Ovary (tissue), 9 donors: Measurements from ENCODE around the gene VSIG10. TPM values are rescaled to one million over a fixed set of nuclear protein-coding genes. Genes with fewer than 3 reads are reported as not detected.
A peak's percentile ranks its signal among the peaks of the same experiment; 100 is the strongest.

Experiments
- DNase-seq, 5 donors: peaks; one replicate each; pipeline ENCODE4 v3.0.0-alpha.2; 2019 to 2020
- H3K27ac ChIP-seq, 2 donors: fragments of 200-600 bp; one replicate each; pipeline versions ENCODE4 v1.5.1 to v1.8.0; 2019 to 2022
- H3K27me3 ChIP-seq: fragments of 200-600 bp; one replicate; pipeline ENCODE4 v1.8.0; 2022
- H3K36me3 ChIP-seq: fragments of 200-600 bp; sonication (generic); one replicate; pipeline ENCODE4 v1.5.1; 2019
- H3K4me1 ChIP-seq: one replicate; pipeline ENCODE4 v1.8.1; 2013; ENCODE audit warnings: mild to moderate bottlenecking, moderate library complexity; ENCODE audit not compliant: insufficient read depth
- H3K4me3 ChIP-seq: fragments of 200-600 bp; sonication (generic); one replicate; pipeline ENCODE4 v1.5.1; 2017
- H3K9me3 ChIP-seq, 2 donors: fragments of 200-600 bp in 1 of 2; sonication (generic) in 1 of 2; one replicate each; pipeline versions ENCODE4 v1.5.1 to v1.8.1; 2013 to 2019; ENCODE audit warnings: mild to moderate bottlenecking in 1 of 2, moderate library complexity in 1 of 2
- CTCF ChIP-seq, 3 donors: fragments of 450-650 bp in 2 of 3; fragments of 200-600 bp in 1 of 3; IDR thresholded peaks; one replicate each; pipeline versions ENCODE4 v1.5.1 to v1.8.0; 2016 to 2022; ENCODE audit warnings: antibody characterized with exemption in 3 of 3, mild to moderate bottlenecking in 1 of 3
- EP300 ChIP-seq: sonication (generic); formaldehyde crosslinking; IDR thresholded peaks from one replicate; pipeline ENCODE4 v1.6.1; 2017; ENCODE audit warnings: antibody characterized with exemption
- POLR2A ChIP-seq: fragments of 450-650 bp; IDR thresholded peaks from one replicate; pipeline ENCODE4 v1.6.1; 2017; ENCODE audit warnings: antibody characterized with exemption, mild to moderate bottlenecking, moderate library complexity
- whole genome bisulfite sequencing, 3 donors: extraction: QIAGEN DNeasy Blood & Tissue Kit in 1 of 3; methylation state at CpG; one replicate each; pipeline versions ENCODE4 v1.1.5 to v1.1.7; 2013 to 2017; 5-methylcytosine and 5-hydroxymethylcytosine counted together
- intact Hi-C, 4 donors: fragments of 100-400 bp; cut with DNase I; formaldehyde crosslinking; loops; one replicate each; pipeline versions ENCODE4 v1.11.0 to v1.15.1; 2022 to 2023
- polyA plus RNA-seq, 2 donors: library from polyadenylated mRNA; stranded (reverse); fragments of 200-250 nt in 1 of 2; fragments of 350-450 nt in 1 of 2; fragmentation: Illumina TruSeq in 1 of 2; extraction: RNeasy Lipid Tissue Mini Kit (QIAGEN cat#74804) in 1 of 2; gene quantifications; one replicate each; pipeline ENCODE4 v1.2.3, GENCODE V29; 2013 to 2014
- total RNA-seq, 7 donors: library from RNA; depleted of rRNA in 2 of 7; stranded (reverse); fragments of >200 nt in 2 of 7; fragmentation: NEBNext Ultra II Directional in 3 of 7; extraction: Animal tissue kit (Norgen Biotek cat#: 25700) in 3 of 7; gene quantifications; one replicate each; pipeline versions ENCODE4 v1.1.0 to v1.2.4, GENCODE V29; 2016 to 2023
- donor health status: DM: no; HTN: no; CAD: no; lungs with moderate emphysema.
- donor health status: DM: no; HTN: no; CAD: no.
- donor health status: Bipolar disorder and iron deficiency.
- donor health status: DM: yes; HTN: yes; CAD: no.
- donor health status: DM: no; HTN: no; CAD: no.
- donor health status: DM: yes; HTN: yes; CAD: no.

The VSIG10 gene
- total and polyA plus RNA-seq, 9 donors: 22.2 to 33.6 (median 27.8) TPM

GRCh38 chr12:118126119-118126757, 22.4 kb upstream of the VSIG10 start:
- H3K9me3 ChIP-seq: no peaks in the 10 kb centered on the region
- peak; percentile 60 to 90 (median 72) for DNase-seq
- intact Hi-C loops: no loop called here
- no peaks in the 10 kb centered on the region for H3K27me3 ChIP-seq
- H3K27ac ChIP-seq: peak overlapping the region in 1 of 2 donors; percentile 59
- 47 to 62% (median 48%) methylated on average over 13 of the region's 13 CpGs for WGBS, 3 donors
- H3K4me1 ChIP-seq: peaks cover 3% of the 10 kb centered on the region
- H3K4me3 ChIP-seq: no peak overlapping the region
- H3K36me3 ChIP-seq: no peaks in the 10 kb centered on the region
- no peak for TF ChIP-seq EP300
- no peak for TF ChIP-seq POLR2A
- no peak for TF ChIP-seq CTCF (IDR thresholded peaks at IDR 0.05)

GRCh38 chr12:118125743-118126118, 21.9 kb upstream of the VSIG10 start:
- no peaks in the 10 kb centered on the region for H3K27me3 ChIP-seq

DNA sequence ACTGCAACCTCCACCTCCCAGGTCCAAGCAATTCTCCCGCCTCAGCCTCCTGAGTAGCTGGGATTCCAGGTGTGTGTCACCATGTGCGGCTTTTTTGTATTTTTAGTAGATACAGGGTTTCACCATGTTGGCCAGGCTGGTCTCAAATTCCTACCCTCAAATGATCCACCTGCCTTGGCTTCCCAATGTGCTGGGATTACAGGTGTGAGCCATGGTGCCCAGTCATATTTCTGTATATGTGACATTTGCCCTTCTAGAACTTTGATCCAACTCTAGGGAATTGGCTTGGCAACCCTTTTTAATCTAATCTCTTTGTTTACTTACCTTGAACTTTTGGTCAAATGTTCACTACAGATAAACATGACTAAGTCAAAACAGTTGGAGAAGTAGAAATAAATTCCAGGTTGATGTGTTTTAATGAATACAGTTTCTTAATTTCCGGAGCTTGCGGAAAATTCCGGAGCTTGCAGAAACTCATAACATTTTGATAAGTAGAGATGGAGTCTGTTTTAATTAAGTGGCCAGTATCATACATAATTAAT, 20.6 kb upstream of the VSIG10 start:
- Histone ChIP-seq H3K36me3 (no peaks in the 10 kb centered on the region), H3K9me3 (no peaks in the 10 kb centered on the region)
- WGBS, 3 donors: 78 to 90% (median 80%) methylated on average over 5 of the region's 5 CpGs

More at GRCh38 chr12:118125743-118126118, 21.9 kb upstream of the VSIG10 start:
- no peaks in the 10 kb centered on the region for H3K9me3 ChIP-seq
- no peaks in the 10 kb centered on the region for H3K36me3 ChIP-seq
- H3K4me1 ChIP-seq: peaks cover 3% of the 10 kb centered on the region
- no peak overlapping the region for H3K4me3 ChIP-seq
- TF ChIP-seq EP300 (no peak), POLR2A (no peak), CTCF (IDR thresholded peaks at IDR 0.05) (no peak)
- H3K27ac ChIP-seq: no peak overlapping the region
- intact Hi-C loops: no loop called here
- no peak for DNase-seq
- 93 to 96% (median 96%) methylated on average over 4 of the region's 4 CpGs for WGBS, 3 donors

DNA sequence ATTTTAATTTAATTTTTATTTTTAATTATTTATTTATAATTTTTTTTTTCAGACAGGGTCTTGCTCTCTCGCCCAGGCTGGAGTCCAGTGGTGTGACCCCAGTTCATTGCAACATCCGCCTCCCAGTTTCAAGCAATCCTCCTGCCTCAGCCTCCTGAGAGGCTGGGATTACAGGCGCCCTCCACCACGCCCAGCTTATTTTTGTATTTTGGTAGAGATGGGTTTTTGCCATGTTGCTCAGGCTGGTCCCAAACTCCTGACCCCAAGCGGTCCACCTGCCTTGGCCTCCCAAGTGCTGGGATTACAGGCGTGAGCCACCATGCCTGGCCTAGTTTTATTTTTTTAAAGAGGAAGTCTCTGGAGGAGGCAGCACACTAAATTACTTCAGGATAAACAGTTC, 18.5 kb upstream of the VSIG10 start:
- no peaks in the 10 kb centered on the region for H3K36me3 ChIP-seq
- no peak overlapping the region for H3K4me3 ChIP-seq
- 93 to 94% (median 93%) methylated on average over 6 of the region's 6 CpGs for WGBS, 3 donors
- H3K4me1 ChIP-seq: peaks cover 3% of the 10 kb centered on the region
- no peaks in the 10 kb centered on the region for H3K27me3 ChIP-seq
- no peak overlapping the region for H3K27ac ChIP-seq
- H3K9me3 ChIP-seq: no peaks in the 10 kb centered on the region
- no peak for DNase-seq
- TF ChIP-seq POLR2A (no peak), EP300 (no peak), CTCF (IDR thresholded peaks at IDR 0.05) (no peak)
- intact Hi-C loops: loop anchor here in 2 of 4 donors (5.0 kb wide), 2 partner anchors 250 to 255 kb away; partner anchors contain the start of genes SUDS3 (in 1 of the 2) and TAOK3 (in 1 of the 2)

More for the DNA sequence above, 20.6 kb upstream of the VSIG10 start:
- no peak overlapping the region for H3K4me3 ChIP-seq
- no peak for DNase-seq
- no peak overlapping the region for H3K27ac ChIP-seq
- H3K27me3 ChIP-seq: no peaks in the 10 kb centered on the region
- peaks cover 3% of the 10 kb centered on the region for H3K4me1 ChIP-seq
- intact Hi-C loops: loop anchor here in 2 of 4 donors (5.0 kb wide), 2 partner anchors 248 to 253 kb away; partner anchors contain the start of genes SUDS3 (in 1 of the 2) and TAOK3 (in 1 of the 2)
- TF ChIP-seq POLR2A: no peak
- TF ChIP-seq EP300: no peak
- no peak for TF ChIP-seq CTCF (IDR thresholded peaks at IDR 0.05)
